Muscle of leg (tissue), 11 donors: ENCODE results near the gene VPS35L. TPM values are rescaled to one million over a fixed set of nuclear protein-coding genes. Genes with fewer than 3 reads are reported as not detected.
"Not testable (repeated sequence)": the region's sequence is repeated elsewhere in the genome, so short reads cannot be mapped to it uniquely, and the experiment has no call there.

Experiments
- DNase-seq: peaks from one replicate; pipeline ENCODE4 v3.0.0; 2013
- H3K27ac ChIP-seq: one replicate; pipeline ENCODE4 v1.5.1; 2013; ENCODE audit warnings: mild to moderate bottlenecking, low read length, control low read depth
- H3K27me3 ChIP-seq: one replicate; pipeline ENCODE4 v1.6.1; 2013; ENCODE audit warnings: low read length; ENCODE audit not compliant: control insufficient read depth, insufficient read depth
- H3K36me3 ChIP-seq: one replicate; pipeline ENCODE4 v1.6.1; 2013; ENCODE audit warnings: low read length; ENCODE audit not compliant: control insufficient read depth, insufficient read depth
- H3K4me1 ChIP-seq: one replicate; pipeline ENCODE4 v1.6.1; 2013; ENCODE audit warnings: low read length; ENCODE audit not compliant: control insufficient read depth, insufficient read depth
- H3K4me3 ChIP-seq: one replicate; pipeline ENCODE4 v1.5.1; 2013; ENCODE audit warnings: low read length, control low read depth
- H3K9me3 ChIP-seq: replicated peaks from 2 replicates; pipeline ENCODE4 v1.6.1; 2013; ENCODE audit warnings: low read depth, low read length; ENCODE audit not compliant: control insufficient read depth
- WGBS: methylation state at CpG from one replicate; pipeline ENCODE4 v1.1.5; 2013; ENCODE audit warnings: missing lambda C conversion rate; ENCODE audit not compliant: insufficient coverage; 5-methylcytosine and 5-hydroxymethylcytosine counted together
- polyA plus RNA-seq, 8 donors: library from polyadenylated mRNA; unstranded; fragments of 120-200 nt; gene quantifications; one replicate each; pipeline versions ENCODE4 v1.2.1 to v1.2.3, GENCODE V29; 2013; ENCODE audit warnings: inconsistent platforms in 1 of 8, low replicate concordance in 1 of 8; ENCODE audit not compliant: insufficient read length in 8 of 8, insufficient read depth in 1 of 8
- total RNA-seq: library from RNA; stranded (reverse); fragments of 120-200 nt; gene quantifications from one replicate; pipeline ENCODE4 v1.2.4, GENCODE V29; 2013

The VPS35L gene
- total and polyA plus RNA-seq, 9 donors: 23.6 to 39.8 (median 34.3) TPM

DNA sequence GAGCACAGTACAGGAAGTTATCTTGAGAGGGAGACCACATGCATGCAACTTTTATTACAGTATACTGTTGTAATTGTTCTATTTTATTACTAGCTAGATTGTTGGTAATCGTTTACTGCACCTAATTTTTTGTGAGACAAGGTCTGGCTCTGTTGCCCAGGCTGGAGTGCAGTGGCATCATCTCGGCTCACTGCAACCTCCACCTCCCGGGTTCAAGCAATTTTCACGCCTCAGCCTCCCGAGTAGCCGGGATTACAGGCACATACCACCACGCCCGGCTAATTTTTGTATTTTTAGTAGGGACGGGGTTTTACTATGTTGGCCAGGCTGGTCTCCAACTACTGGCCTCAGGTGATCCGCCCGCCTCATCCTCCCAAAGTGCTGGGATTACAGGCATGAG lies 161.2 kb downstream of the VPS35L start:
- H3K27me3 ChIP-seq, DNase-seq, H3K9me3 ChIP-seq, H3K27ac ChIP-seq: not testable (repeated sequence)
- Histone ChIP-seq H3K36me3 (peaks cover 32% of the 10 kb centered on the region), H3K4me3 (peak overlapping the region; percentile 95), H3K4me1 (peaks cover 17% of the 10 kb centered on the region)
- no CpG with 5 or more reads among the region's 11 CpGs for WGBS

DNA sequence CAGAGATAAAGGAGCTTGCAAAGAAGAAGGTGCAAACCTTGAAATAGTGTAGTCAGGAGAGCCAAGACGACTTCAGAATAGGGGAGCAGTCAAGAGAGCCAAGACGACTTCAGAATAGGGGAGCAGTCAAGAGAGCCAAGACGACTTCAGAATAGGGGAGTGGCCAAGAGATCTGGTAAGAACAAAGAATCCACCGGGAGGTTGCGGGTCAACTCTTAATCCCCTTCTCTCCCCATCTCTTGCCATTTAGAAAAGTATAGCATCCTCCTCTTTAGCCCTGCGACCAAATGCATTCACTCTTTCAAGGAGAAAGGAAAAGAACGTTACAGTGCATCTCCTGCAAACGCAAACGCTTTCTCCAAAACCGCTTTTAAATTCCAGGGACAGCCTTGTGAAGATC lies 161.8 kb downstream of the VPS35L start:
- no peak for DNase-seq
- peak overlapping the region; percentile 95 for H3K4me3 ChIP-seq
- WGBS: 0% methylated on average over 5 of the region's 10 CpGs
- H3K27me3 ChIP-seq: no peaks in the 10 kb centered on the region
- H3K9me3 ChIP-seq: no peaks in the 10 kb centered on the region
- peak overlapping the region; percentile 77 for H3K27ac ChIP-seq
- H3K36me3 ChIP-seq: peaks cover 27% of the 10 kb centered on the region
- peaks cover 17% of the 10 kb centered on the region for H3K4me1 ChIP-seq

DNA sequence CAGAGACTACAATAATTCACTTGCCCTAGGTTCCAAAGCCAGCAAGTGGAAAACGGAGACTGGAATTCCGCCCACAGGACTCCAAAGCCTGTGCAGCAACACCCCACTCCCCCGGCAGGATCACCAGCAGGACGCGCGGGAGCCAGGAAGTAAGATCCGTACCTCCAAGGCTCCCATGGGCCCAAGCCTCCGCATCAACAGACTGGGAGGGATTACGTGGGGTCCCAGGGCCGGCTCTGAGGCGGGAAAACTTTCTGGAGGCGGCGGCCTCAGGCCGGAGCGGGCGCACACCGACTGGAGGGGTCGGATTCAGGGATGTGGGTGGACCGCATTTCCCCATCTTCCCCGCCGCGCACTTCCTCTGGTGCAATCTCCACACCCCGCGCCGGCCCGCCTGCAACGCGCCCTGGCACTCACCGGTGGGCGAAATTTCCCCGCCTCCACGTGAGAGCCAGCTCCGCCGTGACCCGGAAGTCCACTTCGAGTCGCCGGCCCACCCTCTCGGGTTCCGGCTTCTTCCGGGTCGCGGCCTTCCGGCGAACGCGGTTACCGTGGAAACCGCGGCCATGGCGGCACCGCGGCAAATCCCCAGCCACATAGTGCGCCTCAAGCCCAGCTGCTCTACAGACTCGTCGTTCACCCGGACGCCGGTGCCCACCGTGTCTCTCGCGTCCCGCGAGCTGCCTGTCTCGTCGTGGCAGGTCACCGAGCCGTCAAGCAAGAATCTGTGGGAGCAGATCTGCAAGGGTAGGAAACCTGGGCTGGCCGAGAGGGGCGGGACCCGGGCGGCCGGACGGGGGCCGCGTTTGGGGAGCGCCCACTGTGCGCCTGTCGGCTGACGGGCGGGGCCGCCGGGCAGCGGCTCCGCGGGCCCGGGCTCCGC lies 162.5 kb downstream of the VPS35L start, which contains the start of the genes IQCK and KNOP1:
TSS of gene IQCK (plus strand) at position 531 of the 883 bp plus-strand sequence. CDS start at position 567, 36 bp downstream.
TSS of gene KNOP1 (minus strand) at position 487 of the 883 bp plus-strand sequence. CDS start 3,192 bp downstream, outside the sequence.
- Histone ChIP-seq H3K4me1 (peaks cover 17% of the 10 kb centered on the region), H3K27ac (peak within 1 kb of the TSS; percentile 77), H3K27me3 (no peaks in the 10 kb centered on the region), H3K9me3 (no peaks in the 10 kb centered on the region), H3K4me3 (peak within 1 kb of the TSS; percentile 95), H3K36me3 (peaks cover 21% of the 10 kb centered on the region)
- DNase-seq: peak; percentile 96
- WGBS: under 1% methylated on average over 82 of the region's 88 CpGs

DNA sequence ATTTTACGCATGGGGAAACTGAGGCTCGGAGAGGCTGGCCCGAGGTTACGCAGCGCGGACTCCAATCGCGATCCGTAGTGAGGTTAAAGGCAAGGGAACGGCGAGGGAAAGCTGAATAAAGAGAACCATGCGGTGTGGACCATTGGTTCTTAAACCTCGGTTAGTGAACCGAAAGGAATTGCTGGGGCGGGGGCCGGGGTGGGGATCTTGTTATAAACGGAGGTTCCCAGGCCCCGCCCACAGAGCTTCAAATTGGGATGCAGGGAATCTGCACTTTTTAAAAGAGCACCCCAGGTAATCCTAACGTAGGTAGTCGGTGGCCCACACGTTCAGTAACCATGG lies 163.1 kb downstream of the VPS35L start:
- peaks cover 14% of the 10 kb centered on the region for H3K36me3 ChIP-seq
- no peak for DNase-seq
- peak overlapping the region; percentile 95 for H3K4me3 ChIP-seq
- peaks cover 17% of the 10 kb centered on the region for H3K4me1 ChIP-seq
- H3K27ac ChIP-seq: peak overlapping the region; percentile 4
- H3K9me3 ChIP-seq: no peaks in the 10 kb centered on the region
- H3K27me3 ChIP-seq: no peaks in the 10 kb centered on the region
- under 1% methylated on average over 18 of the region's 21 CpGs for WGBS

DNA sequence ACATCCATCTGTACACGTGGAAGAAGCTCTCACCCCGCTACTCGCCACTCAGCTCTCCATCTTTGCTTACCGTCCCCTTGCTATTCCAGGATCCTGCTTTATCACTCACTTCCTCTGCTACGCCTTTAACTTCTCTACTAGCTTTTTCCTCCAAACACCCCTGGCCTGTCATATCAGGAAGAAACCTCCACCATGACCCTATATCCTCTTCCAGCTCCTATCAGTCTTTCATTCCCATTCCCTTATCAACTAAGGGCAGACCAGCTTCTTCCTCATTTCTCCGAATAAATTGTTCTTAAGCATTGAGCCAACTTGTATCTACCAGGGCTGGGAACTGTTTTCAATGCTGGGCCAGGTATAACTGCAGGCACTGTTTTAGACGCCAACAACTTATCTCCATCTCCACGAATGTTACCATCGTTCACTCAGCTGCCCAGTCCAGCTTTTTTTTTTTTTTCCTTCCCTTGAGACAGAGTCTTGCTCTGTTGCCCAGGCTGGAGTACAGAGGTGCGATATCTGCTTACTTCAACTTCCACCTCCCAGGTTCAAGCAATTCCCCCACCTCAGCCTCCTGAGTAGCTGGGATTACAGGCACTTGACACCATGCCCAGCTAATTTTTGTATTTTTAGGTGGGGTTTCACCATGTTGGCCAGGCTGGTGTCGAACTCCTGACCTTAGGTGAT lies 166.9 kb downstream of the VPS35L start:
- Histone ChIP-seq H3K36me3 (no peaks in the 10 kb centered on the region), H3K4me3 (no peak overlapping the region), H3K4me1 (peaks cover 6% of the 10 kb centered on the region), H3K27ac (no peak overlapping the region), H3K27me3 (no peaks in the 10 kb centered on the region), H3K9me3 (no peaks in the 10 kb centered on the region)
- 77% methylated on average over 10 of the region's 11 CpGs for WGBS
- no peak for DNase-seq

DNA sequence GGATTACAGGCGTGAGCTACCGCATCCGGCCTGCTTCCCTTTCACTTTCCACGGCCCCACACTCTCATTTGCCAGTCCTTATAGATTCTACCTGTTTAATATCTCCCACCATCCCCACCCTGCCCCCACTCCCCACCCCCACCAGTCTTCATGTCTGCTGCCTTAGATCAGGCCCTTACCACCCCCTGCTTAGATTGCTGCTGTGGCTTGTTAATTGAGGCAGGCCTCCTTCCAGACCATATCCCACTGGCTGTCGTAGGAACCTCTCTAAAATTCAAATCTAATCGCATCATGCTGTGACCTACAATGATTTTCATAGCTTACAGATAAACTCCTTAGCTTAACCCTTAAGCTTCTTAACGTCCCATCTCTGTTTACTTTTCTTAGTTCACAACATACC lies 167.5 kb downstream of the VPS35L start:
- Histone ChIP-seq H3K4me1 (peaks cover 6% of the 10 kb centered on the region), H3K9me3 (no peaks in the 10 kb centered on the region), H3K4me3 (no peak overlapping the region), H3K36me3 (no peaks in the 10 kb centered on the region), H3K27me3 (no peaks in the 10 kb centered on the region), H3K27ac (no peak overlapping the region)
- 72% methylated on average over 5 of the region's 7 CpGs for WGBS
- DNase-seq: no peak

DNA sequence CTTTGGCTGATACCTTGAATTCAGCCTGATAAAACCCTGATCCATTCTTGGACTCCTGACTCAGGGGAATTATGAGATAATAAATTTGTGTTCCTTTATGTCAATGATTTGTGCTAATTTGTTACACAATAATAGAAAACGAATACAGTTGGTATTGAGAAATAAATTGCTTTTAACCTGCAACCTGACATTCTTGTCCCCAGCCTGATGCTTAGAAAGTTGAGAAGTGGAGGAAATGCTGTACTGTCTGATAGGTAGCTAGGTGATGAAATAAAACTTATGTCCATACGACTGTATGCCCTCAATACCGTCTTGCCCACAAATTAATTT lies 173.1 kb downstream of the VPS35L start:
- no peak overlapping the region for H3K27ac ChIP-seq
- no peaks in the 10 kb centered on the region for H3K27me3 ChIP-seq
- no CpG with 5 or more reads among the region's 3 CpGs for WGBS
- DNase-seq: no peak
- no peaks in the 10 kb centered on the region for H3K4me1 ChIP-seq
- H3K36me3 ChIP-seq: peaks cover 14% of the 10 kb centered on the region
- no peaks in the 10 kb centered on the region for H3K9me3 ChIP-seq
- no peak overlapping the region for H3K4me3 ChIP-seq

DNA sequence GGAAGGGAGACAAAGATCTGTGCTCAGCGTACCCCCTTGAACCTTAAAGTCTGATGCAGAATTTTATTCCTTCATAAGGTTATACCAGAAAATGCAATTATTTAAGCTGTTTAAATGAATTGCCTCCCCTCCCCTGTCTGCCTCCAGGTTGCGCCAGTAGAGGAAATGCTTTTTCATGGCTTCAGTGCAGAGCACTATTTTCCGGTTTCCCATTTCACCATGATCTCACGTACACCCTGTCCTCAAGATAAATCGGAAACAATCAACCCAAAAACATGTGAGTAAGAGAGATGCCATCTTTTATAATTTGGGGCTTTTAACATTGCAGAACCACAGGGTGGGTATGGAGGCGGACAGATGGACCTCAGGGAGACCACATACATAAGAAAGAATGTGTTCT lies 178.0 kb downstream of the VPS35L start:
- Histone ChIP-seq H3K4me3 (no peak overlapping the region), H3K36me3 (peaks cover 33% of the 10 kb centered on the region), H3K4me1 (no peaks in the 10 kb centered on the region), H3K27me3 (no peaks in the 10 kb centered on the region), H3K9me3 (no peaks in the 10 kb centered on the region), H3K27ac (no peak overlapping the region)
- DNase-seq: no peak
- WGBS: 100% methylated on average over 1 of the region's 6 CpGs

DNA sequence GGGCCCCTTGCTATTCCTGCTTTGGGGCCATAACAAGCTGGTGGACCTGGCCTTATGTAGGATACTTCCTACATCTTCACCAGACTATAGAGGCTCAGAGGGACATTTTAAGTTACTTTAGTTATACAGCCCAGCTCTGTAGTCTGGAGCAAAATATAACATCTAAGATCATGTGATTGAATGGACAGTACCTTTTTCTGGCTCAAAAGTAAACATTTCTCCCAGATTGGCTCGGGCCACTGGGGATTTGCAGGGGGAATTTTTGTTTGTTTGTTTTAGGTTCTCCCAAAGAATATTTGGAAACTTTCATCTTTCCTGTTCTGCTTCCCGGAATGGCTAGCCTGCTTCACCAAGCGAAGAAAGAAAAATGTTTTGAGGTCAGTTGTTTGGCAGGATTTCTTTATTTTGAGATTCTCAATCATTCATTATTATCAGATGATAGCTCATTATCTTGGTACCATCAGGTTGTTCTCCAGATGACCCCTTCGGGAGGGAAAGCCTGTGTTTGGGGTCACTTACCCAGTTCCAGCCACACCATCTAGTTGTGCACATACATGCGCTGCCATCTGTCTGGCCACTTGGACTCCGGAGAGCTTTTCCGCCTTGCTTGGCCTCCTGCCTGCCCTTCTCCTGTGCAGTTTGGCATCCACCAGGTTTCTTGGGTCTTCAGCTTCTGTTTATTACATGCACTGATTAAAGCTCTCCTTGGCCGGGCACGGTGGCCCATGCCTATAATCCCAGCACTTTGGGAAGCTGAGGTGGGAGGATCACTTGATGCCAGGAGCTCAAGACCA lies 179.8 kb downstream of the VPS35L start:
- DNase-seq: no peak
- WGBS: 91% methylated on average over 4 of the region's 9 CpGs
- H3K36me3 ChIP-seq: peaks cover 33% of the 10 kb centered on the region
- no peak overlapping the region for H3K4me3 ChIP-seq
- no peaks in the 10 kb centered on the region for H3K9me3 ChIP-seq
- no peaks in the 10 kb centered on the region for H3K27me3 ChIP-seq
- H3K27ac ChIP-seq: no peak overlapping the region
- H3K4me1 ChIP-seq: no peaks in the 10 kb centered on the region
